Tongue (tissue), 2 donors: Measurements from ENCODE around the gene CFAP43. TPM values are rescaled to one million over a fixed set of nuclear protein-coding genes. Genes with fewer than 3 reads are reported as not detected.

Experiments
- DNase-seq: peaks from one replicate; pipeline ENCODE4 v3.0.0-alpha.2; 2015
- total RNA-seq: library from RNA; depleted of rRNA; stranded (reverse); fragments of >200 nt; gene quantifications from one replicate; pipeline ENCODE4 v1.2.3, GENCODE V29; 2014

The CFAP43 gene
- total RNA-seq, 1 donor from 2014 or later = 1.1 TPM

DNA sequence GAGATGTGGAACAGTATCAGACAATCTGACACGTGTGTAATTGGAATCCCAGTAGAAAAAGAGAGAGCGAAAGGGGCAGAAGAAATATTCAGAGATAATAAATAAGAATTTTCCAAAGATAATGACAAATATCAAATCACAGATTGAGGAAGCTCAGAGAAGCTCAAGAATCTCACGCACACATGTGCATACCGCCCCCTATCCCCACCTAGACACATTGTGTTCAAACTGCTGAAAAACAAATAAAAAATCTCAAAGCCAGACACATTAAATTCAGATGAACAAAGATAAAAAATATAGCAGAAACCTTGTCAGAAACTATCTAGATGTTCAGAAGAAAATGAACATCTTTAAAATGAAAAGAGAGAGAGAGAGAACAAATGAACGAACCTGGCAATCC is 92.9 kb downstream of the CFAP43 start:
- DNase-seq = no peak

DNA sequence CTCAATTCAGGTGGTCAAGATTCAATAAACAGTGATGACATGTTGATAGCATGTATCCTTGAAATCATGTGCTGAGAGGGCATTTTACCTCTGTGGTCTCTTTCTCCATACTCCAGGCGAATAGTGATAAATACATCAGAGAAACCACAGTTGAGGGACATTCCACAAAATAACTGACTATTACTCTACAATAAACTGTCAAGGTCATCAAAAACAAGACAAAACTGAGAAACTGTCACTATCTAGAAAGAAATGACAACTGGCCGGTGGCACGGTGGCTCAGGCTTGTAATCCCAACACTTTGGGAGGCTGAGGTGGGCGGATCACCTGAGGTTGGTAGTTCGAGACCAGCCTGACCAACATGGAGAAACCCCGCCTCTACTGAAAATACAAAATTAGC is 94.0 kb downstream of the CFAP43 start:
- no peak for DNase-seq

DNA sequence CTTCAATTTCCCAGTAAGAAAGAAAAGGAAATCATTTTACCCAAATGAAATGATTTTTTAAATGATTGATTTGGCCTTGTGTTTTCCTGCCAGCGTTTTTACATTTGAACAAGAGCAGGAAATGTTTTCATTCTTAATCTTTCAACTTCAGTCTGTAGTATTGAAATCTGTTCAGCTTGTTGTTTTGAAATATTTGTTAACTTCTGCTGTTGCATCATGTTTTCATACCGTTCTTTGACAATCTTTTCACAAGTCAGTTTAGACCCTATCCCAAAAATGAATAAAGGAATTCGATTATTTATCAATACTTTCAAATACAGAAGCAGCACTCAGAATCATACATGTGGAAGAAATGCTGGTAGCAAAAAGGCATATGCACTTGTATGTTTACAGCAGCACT is 102.1 kb downstream of the CFAP43 start:
- DNase-seq = no peak

DNA sequence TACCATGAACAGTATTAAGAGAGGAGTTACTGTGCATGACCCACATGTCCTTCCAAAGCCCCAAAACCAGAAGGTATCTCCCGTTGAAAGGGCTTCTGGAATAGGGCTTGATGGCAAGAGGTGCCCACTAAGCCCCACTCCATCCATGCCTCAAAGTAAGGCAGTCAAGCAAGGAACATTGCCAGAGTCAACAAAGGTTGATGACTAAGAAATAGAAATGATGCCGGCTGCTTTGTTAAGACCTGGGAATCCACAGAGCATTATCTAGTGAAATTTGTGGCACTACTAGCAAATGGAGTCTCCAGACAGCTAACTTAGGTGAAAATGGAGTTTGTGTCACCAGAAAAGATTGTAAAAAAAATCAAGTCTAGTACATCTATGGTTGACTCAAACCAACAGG is 104.0 kb downstream of the CFAP43 start:
- DNase-seq = no peak

DNA sequence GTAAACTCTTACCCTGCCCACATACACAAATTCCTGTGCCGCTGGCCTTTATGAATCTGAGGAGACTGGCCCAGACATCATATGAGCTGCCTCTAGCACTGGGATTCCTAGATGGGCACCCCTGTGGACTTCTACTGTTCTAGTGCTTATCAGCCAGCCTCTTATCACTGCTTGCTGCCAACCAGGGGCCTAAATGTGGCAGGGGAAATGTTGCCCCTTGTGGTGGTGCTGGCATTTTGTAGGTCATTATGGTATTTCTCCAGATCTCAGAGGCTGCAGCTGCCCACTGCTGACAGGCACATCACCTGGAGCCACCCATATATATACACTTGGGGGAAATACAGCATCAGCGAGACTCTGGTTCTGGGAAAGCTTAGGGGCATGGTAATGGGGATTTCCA is 104.8 kb downstream of the CFAP43 start:
- no peak for DNase-seq

DNA sequence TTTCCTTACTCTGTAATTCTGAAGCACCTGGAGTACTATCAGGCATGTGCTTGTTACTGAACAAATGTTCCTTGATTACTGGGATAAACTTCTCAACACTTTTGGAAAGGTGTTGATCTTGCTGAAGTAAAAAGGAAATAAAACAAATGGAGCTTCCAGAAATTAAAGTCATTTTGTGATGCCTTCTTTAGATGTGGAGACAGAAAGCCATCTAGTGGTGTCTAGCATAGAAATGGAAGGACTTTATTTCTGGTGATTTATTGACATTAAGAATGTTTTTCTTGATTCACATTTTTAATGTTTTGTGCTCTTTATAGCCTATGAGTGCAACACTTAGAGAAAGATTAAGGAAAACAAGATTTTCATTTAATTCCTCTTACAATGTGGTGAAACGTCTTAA is 108.8 kb downstream of the CFAP43 start:
- DNase-seq = no peak

DNA sequence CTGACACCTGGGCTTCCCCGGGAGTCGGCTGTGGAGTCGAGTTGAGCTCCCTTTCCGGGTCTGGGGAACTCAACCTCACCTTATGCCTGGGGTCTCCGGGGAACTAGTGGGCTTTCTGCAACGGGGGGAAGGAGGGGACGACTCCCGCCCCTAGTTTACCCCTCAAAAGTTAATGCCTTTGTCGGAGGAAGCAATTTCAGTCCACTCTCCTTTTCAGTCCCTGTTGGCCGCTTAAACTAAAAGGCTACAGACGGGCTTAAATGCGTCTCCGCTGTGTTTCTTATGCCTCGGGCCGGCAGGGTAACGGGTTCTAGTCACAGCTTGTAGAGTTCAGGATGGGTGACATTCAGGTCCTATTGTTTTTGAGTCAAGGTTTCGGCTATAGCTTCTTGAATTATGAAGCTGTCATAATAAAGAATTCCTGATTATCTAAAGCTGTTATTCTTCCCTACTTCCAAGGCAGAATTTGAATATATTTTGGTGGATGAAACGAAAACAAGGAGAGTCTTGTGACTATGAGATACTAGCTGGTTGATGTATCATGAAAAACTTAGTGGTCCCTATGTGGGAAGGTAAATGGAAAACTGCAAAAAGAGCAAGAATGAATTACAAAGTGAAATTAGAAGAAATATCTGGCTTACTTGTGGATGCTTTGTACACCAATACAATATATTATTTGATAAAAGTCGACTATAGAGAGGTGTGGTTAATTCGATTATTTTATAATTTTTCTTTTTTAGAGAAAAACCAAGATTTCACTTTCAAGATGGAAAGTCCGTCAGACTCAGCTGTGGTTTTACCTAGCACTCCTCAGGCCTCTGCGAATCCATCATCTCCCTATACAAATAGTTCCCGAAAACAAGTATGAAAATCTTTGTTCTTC is 109.7 kb downstream of the CFAP43 start:
- DNase-seq = no peak

DNA sequence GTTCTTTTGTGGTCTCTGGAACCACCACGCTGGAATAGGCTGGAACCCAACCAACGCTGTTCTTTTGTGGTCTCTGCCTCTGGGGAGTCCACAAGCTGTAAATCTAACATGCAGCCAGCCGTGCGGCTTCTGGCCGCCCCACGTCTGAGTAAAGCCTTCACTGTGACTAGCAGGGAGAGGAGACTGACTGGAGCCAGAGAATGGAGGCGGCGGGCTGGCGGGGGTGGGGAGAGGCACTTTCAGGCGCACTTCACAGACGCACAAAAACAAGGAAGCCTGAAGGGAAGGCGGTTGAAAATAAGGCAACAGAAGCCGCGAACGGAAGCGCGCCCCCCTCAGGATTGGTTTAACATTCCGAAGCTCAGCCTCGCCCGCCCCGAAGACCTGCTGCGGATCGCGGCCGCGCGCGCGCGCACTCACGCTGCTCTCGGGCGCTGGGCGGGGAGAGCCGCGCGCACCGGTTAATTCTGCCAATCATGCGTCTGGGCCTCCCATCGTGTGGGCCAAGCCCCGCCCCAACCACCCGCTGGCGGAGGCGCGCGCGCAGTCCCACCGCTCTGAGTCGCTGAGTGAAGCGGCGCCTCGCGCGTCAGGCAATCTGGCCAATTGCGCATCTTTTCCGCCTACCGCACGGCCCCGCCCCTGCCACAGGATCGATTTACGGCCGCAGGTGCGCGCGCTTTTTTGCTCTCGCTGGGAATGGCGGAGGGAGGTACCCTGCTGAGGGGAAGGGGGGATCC is 110.5 kb downstream of the CFAP43 start, which contains the start of gene SFR1:
SFR1 (plus strand) TSS at position 687 of the 740 bp plus-strand sequence; CDS start at position 700, 13 bp downstream.
- DNase-seq = peak; percentile 99

DNA sequence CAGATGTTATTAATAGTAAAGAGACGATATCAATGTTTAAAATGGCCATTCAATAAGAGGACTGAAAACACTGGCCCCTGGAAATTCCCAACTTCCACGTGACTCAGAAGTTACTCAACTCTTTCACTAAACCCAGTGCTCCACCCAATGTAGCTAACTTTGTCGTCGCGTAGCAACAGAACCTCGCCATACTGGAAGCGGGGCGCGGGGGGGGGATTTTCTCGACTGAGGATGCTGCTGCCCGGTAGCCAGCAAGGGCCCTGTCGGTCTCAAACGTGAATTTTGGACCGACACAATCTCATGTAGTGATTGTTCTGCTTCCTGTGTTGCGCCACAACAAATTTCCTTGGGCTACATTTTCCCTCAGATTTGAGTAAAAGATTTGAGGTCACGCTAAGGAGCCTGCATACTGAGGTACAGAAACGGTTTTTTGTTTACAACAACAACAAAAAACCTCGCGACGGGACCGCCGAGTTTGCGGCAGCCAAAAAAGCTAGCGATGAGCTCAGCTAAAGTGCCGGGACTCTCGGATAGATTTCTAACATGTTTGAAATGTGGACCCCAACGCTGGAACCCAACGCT is 111.2 kb downstream of the CFAP43 start:
- DNase-seq = peak; percentile 96

DNA sequence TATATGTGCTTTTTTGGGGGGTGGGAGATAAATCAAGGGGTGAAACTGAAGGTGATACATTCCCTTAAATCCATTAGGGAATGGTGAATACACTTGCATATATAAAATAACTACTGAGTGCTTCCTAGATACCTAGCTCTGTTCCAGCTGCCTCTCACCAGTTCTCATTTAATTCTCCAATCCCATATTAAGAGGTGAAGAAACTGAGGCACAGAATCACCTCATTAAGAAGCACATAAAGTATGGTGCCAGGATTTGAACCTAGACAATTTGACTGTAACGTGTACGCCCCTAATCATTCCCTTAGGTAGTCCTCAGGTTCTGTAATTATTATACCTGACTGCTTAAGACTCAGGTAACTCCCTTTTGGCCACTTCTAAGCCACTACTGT is 111.7 kb downstream of the CFAP43 start:
- no peak for DNase-seq

DNA sequence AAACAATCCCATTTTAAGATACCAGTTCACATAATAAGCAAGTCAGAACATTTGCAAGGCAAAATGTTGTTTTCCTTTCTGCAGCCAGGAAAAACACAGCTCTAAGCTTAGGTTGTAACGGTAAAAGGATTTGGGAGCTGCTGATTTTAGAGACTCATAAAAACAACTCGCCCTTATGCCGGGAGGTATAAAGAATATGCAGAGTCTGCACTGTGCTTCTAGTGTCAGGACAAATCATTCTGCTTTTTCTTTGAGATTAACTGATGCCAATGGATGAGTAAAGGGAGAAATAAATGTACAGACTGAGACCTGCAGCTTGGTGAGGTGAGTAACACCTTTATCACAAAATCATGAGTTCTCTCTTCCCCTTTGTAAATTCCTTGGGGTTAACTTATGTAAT is 112.2 kb downstream of the CFAP43 start:
- peak; percentile 28 for DNase-seq

DNA sequence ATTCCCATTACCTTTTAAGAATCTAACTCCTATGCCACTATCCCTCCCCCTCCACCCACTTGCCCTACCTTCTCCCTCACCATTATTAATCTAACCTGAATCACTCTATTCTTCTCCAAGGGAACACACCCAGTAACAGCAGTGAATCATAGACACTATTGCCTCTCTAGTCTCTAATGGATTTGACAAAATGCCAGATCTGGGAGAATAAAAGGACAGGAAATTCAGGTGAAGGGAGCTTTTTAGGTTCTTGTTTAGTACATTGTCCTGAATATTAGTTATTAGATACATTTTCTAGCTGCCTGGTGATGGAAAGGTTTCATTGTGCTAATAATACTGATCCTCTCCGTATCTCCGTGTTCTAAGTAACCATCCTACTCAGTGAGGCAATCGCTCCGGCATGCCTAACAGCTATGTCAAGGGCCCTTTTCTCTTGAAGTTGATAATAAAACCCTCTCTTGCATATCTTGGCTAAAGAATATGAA is 114.3 kb downstream of the CFAP43 start:
- peak; percentile 66 for DNase-seq

DNA sequence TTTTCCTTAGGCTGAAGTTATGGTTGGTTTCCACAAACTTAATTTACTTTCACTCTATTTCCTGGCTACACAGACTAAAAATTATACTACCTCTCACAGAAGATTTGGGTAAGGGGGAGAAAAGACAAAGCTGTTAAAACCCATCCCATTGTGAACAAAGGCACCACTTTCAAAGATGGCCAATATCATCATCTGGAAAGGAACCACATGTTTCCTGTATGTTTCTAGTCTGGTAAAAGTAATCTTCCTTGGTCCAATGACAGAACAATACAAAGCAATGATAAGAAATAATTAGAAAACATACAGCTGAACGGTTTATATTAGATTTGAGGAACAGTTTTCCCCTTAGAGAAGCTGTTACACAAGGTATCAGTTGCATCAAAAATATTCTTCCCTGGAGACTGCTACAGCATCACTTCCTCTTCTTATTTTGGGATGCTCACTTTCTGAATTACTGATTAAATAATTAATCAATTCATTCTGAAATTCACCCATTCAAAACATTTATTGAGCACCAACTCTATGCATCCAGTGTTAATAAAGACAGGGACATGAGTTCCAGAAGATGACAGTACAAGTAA is 118.7 kb downstream of the CFAP43 start:
- no peak for DNase-seq

DNA sequence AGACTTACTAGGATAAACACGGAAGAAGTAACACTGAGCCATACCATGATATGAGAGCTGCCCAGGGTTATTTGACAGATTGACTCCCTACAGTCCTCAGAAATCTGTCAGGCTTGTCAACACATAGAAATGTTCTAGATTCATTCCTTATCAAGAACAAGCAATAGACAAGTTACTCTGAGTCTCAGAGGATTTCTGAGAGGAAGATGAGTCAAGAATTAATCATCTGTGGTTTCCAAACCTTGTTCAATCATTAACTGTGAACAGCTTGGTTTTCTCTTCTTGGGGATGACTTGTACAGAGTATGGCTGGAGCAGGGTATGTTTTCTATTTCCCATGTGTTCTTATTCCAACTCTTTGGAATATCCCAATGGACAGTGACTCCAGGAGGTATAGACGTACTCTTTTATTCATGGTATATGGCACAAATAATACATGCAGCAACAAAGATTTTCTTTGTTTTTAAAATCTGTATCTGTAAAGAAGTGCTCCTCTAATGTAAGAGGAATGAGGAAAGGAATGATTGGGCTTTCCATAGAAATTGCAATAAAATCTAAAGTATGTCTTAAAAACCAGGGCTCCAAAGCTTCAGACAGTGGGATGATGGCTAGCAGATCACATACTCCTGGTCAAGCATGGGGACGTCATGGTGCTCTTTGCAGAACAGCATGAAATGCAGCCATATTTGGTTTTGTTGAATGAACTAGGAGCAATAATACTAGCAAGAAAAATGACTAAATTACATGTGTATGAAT is 122.1 kb downstream of the CFAP43 start:
- DNase-seq = no peak

DNA sequence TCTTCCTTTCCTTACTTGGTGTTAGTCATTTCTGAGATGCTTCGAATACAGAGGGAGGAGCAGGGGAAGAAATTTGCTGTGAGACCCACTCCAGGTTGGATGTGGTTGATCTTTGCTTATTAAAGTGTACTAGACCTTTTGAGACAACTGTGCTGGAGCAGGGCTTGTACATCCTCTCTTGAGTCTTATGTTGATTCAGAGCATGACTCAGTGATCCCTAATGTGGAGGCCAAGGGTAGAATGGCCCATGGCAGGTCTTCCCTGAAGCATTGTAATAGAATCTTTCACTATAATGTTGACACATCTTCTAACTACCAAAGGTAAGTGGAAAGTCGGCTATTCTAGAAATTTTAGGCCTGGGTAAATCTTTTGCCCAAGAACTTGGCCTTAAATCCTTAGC is 127.2 kb downstream of the CFAP43 start:
- no peak for DNase-seq

DNA sequence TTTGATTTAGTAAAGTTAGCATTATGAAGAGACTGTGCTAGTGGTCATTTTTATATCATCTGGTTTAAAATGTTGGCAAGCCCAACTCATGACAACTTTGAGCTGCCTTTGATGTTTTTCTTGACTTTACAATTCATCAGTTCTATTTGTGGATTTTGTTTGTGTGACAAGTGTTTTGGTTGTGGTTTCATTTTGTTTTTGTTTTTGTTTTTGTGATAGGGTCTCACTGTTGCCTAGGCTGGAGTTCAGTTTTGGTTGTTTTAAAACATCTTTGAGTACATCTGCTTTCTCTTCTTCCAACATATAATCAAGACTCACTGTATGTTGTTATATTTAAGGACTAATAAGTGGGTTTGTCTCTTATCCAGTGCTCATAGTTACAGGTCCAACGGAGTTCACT is 127.7 kb downstream of the CFAP43 start:
- DNase-seq = no peak

DNA sequence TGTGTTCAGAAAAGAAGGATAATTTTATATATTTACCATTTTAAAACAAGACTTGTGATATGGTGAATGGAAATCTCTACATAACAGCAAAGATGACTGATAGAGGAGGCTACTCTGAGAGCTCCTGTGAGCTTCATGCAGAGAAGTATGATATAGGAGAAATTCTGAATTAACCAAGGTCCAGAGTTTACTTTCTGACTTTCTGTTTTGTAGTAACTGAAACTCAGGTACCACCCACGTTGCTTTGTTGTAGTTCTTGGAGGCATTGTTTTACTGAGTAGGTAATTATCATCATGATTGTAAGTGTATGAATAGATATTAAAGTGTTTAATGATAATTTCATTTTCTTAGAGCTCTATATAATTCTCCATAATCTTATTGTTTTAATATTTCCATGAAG is 128.2 kb downstream of the CFAP43 start:
- no peak for DNase-seq

DNA sequence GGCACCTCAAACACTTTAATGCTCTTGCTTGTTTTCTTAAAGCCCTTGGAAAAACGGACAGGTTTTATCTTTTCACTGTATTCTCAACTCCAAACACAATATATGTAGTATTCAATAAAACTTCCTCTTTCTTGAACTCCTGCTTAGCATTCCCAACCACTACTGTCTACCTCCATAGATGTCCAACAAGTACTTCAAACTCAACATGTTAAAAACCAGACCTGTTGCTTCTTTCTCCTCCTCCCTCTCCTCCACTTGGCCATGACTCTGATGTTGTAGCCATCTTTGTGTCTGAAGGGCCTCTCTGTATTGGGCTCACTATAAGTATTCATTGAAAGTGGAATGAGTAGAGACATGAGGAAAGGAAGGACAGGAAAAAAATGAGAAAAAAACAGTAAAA is 130.3 kb downstream of the CFAP43 start:
- DNase-seq = no peak

DNA sequence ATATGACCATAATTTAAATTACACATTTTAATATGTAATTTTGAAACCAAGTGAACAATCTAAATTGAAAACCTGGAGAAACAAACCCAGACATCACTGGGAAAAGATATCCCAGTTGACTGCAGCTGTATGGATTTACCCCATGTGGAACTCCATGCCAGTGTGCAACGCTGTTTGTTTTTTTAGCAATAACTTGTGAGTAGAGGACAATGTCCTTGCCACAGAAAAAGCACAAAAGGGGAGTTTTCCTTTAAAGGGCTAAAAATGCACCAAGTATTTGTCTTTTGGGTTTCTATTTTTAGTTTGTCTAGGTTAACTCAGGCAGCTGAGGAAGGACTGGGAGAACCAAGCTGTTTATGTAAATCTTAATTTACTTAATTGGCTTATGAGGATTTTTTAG is 131.4 kb downstream of the CFAP43 start:
- no peak for DNase-seq

DNA sequence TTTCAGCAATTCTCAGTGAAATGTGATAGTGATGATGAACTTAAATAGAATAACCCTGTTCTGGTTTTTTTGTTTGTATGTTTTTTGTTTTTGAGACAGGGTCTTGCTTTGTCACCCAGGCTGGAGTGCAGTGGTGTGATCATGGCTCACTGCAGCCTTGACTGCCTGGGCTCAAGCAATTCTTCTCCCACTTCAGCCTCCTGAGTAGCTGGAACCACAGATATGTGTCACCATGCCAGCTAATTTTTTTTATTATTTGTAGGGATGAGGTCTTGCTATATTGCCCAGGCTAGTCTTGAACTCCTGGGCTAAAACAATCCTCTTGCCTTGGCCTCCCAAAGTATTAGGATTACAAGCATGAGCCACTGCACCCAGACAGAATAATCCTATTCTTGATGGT is 132.2 kb downstream of the CFAP43 start:
- DNase-seq = no peak

DNA sequence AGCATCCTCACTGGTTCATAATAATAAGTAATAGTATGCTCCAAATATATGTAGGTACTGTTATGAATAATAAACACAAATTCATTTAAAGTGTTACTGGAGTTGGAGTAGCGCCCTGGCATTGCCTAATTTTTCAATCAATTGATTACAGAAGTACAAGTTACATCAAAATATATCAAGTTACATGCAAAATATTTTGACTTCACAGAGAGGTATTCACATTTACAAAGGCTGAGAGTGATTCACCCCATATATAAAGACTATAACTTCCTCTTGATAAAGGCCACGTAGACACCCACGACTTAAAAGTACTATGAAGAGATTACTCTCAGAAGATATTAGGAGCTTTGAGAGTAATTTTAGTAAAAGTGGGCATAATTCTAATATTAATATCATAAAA is 132.9 kb downstream of the CFAP43 start:
- no peak for DNase-seq

DNA sequence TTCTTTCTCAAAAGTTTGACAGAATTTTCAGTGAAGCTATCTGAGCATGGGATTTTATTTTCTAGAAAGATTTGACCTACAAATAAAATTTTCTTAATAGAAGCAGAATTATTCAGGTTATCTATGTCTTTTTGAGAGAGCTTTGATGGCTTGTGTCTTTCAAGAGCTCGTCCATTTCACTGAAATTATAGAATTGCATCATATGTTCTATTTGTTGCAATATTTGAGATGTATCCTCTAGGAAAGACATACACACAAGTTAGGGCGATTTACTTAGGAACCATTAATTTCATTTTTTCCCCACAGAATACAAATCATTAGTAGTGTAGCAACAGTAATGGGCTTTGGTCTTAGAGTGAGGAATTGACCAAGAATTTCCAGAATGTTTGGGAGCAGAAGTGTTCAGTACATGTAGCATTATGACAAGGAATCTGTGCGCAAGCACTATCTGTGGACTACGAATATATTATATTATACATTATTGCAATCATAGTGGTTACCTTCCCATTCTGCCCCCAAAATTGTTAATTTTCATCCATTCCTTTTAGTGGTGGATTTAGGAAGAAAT is 133.7 kb downstream of the CFAP43 start:
- DNase-seq = no peak
